HG02870 (cell line): Measurements from ENCODE around the gene NMU.
A peak's percentile ranks its signal among the peaks of the same experiment; 100 is the strongest.
"Not testable (repeated sequence)": the region's sequence is repeated elsewhere in the genome, so short reads cannot be mapped to it uniquely, and the experiment has no call there.

Experiments used
- ATAC-seq: cut with Tn5 transposase; IDR thresholded peaks from one replicate; pipeline ENCODE4 v1.9.1; 2021; ENCODE audit warnings: mild to moderate bottlenecking, moderate library complexity; ENCODE audit not compliant: unreplicated experiment

Gene NMU

GRCh38 chr4:55625835-55626234, 10.3 kb downstream of the NMU start:
- ATAC-seq, result no peak

DNA sequence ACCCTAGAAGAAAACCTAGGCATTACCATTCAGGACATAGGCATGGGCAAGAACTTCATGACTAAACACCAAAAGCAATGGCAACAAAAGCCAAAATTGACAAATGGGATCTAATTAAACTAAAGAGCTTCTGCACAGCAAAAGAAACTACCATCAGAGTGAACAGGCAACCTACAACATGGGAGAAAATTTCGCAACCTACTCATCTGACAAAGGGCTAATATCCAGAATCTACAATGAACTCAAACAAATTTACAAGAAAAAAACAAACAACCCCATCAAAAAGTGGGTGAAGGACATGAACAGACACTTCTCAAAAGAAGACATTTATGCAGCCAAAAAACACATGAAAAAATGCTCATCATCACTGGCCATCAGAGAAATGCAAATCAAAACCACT, 12.0 kb downstream of the NMU start:
- ATAC-seq, result not testable (repeated sequence)

- ATAC-seq, result no peak
These were observed 17.5 kb downstream of the NMU start for GRCh38 chr4:55618546-55619143.

DNA sequence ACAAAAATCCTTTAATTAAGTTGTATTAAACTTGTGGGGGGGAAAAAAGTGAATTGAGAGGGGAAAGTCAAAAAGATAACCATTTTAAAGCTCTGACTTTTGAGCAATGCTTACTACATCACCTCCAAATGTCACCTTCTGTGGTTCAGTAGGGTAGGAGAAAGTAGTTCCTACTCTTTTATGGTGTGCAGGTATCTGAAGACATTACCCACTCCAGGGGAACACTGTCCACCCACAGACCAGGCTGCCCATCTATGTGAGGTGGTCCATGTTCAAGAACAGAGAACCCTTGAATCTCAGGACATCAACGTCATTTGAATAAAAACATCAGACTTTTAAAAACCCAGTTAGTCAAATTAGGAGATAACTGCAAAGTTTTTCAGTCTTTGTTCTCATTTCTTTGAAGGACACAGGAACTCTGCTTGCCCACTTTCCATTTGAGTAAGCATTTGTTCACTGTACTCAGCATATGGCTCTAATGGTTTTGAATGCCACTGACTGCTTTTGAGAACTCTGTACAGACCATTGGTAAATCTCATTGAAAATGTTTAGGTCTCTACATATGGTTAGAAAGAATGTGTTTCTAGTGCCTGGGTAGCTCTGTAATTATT, 18.4 kb downstream of the NMU start:
- ATAC-seq, result peak; percentile 100

DNA sequence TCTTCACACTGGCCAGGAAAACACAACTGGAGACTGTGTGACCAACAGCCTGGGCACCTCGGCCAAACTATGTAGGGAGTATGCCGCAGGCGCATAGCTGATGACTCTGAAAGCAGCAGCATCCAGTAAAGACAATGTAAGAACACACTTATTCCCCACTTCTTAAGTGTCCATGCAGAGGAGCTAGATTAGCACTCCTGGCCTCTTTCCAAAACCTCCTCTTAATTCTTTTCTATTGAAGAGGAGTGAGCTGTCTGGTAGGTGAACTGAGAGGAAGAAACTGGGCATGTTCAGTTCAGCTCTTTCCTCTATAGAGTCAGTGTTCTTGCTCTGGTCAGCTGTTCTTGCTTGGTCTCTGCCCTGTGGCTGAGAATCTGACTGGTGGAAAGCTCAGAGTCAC, 21.1 kb downstream of the NMU start:
- no peak for ATAC-seq

GRCh38 chr4:55613621-55614020, 22.5 kb downstream of the NMU start:
- no peak for ATAC-seq

DNA sequence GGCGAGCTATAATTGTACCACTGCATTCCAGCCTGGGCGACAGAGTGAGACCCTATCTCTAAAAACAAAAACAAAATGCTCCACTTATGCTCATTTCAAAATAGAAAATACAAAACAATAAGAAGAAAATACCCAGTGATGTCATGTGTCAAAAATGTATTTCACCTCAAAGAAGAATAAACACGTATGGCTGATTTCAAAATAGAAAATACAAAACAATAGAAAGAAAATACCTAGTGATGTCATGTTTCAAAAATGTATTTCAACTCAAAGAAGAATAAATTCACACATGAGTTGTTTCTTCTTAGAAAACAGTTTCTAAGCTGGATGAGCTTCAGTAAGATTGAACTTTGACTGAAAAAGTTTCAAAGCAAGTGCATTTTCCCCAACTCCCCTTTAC, 23.8 kb downstream of the NMU start:
- no peak for ATAC-seq

- ATAC-seq, result no peak
These were observed 24.6 kb downstream of the NMU start for GRCh38 chr4:55611358-55612059.

- no peak for ATAC-seq
These were observed 25.7 kb downstream of the NMU start for GRCh38 chr4:55610381-55610780.

- ATAC-seq, result no peak
These were observed 26.7 kb downstream of the NMU start for GRCh38 chr4:55609393-55609866.

DNA sequence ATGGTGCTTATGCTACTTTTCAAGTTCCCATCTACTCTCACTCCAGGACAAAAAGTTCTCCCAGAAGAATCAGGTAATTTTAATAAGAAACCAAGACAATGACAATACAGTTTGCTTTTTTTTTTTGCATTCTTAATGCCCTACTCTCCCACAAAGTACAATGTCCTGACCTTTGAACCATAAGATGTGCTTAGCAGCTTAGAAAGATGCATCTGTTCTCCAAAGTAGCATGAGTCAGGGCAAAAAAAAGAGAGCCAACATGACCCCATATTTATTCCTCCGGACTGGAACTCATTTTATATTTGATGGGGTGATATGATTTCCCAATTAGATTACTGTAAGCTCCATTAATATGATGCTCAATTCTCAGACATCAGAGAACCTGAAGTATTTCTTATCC, 27.5 kb downstream of the NMU start:
- ATAC-seq, result no peak

GRCh38 chr4:55604996-55605395, 31.1 kb downstream of the NMU start:
- no peak for ATAC-seq

DNA sequence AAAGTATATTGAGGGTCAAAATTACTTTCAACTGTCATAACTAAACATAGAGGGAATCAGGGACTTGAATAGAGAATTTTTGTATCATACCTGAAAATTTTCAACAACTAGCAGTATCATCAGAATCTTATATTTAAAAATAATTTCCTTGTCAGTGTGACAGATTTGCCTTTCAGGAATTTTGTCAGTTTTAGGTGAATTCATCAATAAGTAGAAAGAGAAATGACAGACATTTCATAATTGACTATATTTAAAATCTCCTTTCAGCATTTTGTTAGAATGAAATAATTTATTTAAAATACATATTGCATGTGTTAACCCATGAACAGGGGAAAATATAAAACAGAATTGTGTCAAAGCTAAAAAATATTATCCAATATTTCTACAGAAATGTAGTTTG, 35.5 kb downstream of the NMU start:
- ATAC-seq, result no peak

- ATAC-seq, result no peak
These were observed 37.5 kb downstream of the NMU start for GRCh38 chr4:55598641-55599040.

DNA sequence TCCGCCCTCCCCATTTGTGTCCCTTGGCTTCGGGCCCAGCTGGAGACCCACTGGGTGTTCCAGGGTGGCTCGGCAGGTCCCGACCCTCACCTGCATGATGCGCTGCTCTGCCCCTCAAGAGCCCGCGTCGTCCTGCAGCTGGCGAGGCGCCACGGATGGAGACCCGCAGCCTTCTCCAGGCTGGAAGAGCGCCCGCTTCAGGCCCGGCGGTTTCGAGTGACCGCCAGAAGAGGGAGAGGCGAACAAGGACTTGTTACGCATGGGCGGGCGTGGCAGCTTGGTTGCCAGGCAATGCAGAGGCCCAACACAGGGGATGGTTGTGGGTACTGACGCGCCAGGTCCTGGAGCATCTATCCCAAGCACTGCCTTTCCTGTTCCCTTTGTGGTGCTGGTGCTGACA, 44.1 kb downstream of the NMU start, which contains the start of gene PDCL2:
Gene PDCL2, minus strand, starts transcription at position 232 of the 400 bp plus-strand sequence. Its CDS starts 136 bp downstream, at position 96.
- no peak for ATAC-seq

DNA sequence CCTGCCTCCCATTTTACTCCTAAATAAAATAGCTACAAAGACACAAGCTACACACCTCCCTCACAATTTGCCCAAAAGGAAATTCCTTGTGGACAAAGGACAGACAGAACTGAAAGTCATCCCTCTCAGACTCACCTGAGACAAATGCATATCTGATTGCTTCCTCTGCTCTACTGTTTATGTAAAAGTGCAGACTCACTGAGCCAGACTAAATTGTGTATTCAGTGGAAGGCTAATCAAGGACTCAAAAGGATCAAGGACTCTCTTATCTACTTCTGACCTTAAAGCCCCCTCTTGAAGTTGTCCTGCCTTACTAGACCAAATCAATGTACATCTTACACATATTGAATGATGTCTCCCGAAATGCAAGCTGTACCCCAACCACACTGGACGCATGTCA, 47.9 kb downstream of the NMU start:
- no peak for ATAC-seq

DNA sequence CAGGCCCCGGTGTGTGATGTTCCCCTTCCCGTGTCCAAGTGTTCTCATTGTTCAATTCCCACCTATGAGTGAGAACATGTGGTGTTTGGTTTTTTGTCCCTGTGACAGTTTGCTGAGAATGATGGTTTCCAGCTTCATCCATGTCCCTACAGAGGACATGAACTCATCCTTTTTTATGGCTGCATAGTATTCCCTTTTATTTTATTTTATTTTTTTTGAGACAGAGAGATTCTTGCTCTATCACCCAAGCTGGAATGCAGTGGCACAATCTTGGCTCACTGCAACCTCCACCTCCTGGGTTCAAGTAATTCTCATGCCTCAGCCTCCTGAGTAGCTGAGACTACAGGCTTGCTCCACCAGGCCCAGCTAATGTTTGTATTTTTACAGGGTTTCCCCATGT, 53.3 kb downstream of the NMU start:
- ATAC-seq, result not testable (repeated sequence)

- ATAC-seq, result no peak
These were observed 57.6 kb downstream of the NMU start for GRCh38 chr4:55578341-55579010.

DNA sequence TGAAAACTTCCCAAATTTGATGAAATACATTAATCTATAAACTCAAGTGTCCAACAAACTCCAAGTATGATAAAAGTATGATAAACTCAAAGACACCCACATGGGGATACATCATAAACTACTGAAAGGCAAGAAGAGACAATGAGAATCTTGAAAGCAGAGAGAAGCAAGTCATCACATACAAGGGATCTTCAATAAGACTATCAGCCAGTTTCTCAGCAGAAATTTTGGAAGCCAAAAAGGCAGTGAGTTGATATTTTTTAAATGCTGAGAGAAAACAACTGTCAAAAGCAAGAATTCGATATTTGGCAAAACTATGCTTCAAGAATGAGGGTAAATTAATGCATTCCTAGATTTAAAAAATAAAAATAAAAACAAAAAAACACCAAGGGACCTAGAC, 60.6 kb downstream of the NMU start:
- ATAC-seq, result no peak

GRCh38 chr4:55574252-55574651, 61.8 kb downstream of the NMU start:
- ATAC-seq, result no peak

GRCh38 chr4:55571806-55572205, 64.3 kb downstream of the NMU start:
- ATAC-seq, result no peak
